GM08714 (cell line): Measurements from ENCODE around the gene HMGXB4.

Source experiments
- H3K4me3 ChIP-seq: fragments of 200-500 bp; sonication (Bioruptor generic); 2 replicates; pipeline ENCODE4 v1.5.1; 2014; ENCODE audit warnings: mild to moderate bottlenecking, low read length, inconsistent platforms
- ZNF274 ChIP-seq: IDR thresholded peaks from 2 replicates; pipeline ENCODE4 v1.6.1; 2012; ENCODE audit warnings: mild to moderate bottlenecking, low read depth, low read length

The HMGXB4 gene

DNA sequence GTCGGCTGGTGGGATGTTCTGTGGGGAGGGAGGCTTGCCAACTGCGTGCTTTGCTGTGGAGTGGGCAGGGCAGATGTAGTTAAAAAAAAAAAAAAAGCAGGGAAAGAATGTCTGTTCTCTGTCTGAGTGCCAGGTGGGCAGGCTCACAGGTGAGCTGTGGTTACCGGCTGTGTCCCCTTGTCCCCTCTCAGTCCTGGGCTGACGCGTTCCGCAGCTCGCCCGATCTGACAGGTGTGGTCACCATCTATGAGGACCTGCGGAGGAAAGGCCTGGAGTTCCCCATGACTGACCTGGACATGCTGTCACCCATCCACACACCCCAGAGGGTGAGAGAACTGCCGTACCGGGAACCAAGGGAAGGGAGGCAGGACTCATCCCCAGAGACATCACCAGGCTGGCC, 66.0 kb downstream of the HMGXB4 start:
- TF ChIP-seq ZNF274: no peak
- H3K4me3 ChIP-seq: no peak overlapping the region

GRCh38 chr22:35324067-35324466, 66.8 kb downstream of the HMGXB4 start:
- TF ChIP-seq ZNF274: no peak
- H3K4me3 ChIP-seq: no peak overlapping the region

GRCh38 chr22:35324762-35325161, 67.5 kb downstream of the HMGXB4 start:
- H3K4me3 ChIP-seq: no peak overlapping the region
- TF ChIP-seq ZNF274: no peak

DNA sequence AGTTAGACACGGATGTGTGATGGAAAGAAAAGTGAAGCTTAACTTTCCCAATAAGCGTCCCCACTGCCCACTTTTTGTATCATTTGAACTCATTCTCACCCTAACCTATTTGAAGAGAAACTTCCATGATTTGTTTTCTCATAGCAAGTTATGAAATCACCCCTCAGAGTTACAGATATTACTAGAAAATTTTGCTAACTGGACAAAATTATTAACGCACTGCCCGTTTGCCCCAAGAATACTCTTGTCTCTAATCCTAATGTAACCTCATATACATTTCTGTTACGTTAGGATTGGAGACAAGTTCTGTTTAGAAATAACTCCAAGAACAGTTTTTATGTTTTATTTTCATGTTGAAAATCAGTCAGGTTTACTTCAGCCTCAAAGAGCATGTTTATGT, 67.9 kb downstream of the HMGXB4 start:
- no peak for TF ChIP-seq ZNF274

GRCh38 chr22:35326854-35327562, 69.7 kb downstream of the HMGXB4 start:
- no peak overlapping the region for H3K4me3 ChIP-seq
- TF ChIP-seq ZNF274: no peak

More for the DNA sequence above, 67.9 kb downstream of the HMGXB4 start:
- no peak overlapping the region for H3K4me3 ChIP-seq

DNA sequence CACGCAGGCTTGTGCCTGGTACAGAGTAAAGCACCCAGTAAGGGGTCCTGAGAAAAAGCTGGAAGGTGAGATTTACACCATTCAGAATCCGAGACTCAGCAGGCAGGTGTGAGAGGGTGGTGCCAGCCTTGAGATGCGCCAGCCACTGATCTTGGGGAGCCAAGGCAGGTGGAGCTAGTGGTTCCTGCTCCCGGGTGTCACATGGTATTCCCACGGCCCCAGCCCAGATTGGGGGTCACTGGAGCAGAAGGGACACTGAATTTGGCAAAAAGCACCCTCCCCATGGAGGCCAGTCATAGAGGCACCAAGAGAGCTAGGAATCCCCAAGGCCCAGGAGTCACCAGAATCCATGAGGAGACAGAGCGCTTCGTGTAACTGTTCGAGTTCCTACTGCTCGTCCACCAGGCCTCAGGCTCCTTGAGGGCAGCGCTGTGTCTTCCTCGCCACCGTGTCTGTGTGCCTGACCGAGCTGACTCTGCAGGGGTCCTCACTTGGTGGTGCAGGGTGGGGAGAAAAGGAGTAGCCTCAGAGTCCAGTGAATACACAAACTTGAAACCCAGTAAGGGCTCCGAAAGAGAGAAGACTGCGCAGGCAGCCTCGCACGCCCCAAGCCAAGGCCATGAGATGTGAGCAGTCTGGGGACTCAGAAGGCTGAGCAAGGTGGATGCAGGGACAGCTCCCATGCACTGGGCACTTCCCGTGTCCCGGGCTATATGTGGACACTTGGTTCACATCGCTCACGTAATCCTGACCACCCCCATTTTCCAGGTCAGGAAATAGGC, 70.6 kb downstream of the HMGXB4 start:
- TF ChIP-seq ZNF274: no peak
- no peak overlapping the region for H3K4me3 ChIP-seq

DNA sequence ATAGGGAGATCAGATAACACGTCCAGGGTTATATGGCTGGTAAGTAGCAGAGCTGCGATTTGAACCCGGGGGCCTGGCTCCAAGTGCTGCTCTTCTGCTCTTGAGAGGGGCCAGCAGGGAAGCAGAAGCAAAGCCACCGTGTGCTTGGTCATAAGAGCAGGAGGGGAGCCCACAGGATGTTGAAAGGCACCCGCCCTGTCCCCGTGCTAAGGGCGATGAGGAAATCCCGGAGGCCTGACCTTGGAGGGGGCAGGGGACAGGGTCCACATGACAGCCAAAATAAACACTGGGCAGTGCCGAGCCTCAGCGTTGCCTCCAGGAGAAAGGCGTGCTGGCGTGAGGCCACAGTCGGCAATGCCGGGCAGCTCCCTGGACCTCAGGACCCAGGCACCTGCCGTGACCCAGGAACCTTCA, 71.2 kb downstream of the HMGXB4 start:
- no peak for TF ChIP-seq ZNF274
- H3K4me3 ChIP-seq: no peak overlapping the region

GRCh38 chr22:35329114-35329847, 72.0 kb downstream of the HMGXB4 start:
- no peak overlapping the region for H3K4me3 ChIP-seq
- TF ChIP-seq ZNF274: no peak

DNA sequence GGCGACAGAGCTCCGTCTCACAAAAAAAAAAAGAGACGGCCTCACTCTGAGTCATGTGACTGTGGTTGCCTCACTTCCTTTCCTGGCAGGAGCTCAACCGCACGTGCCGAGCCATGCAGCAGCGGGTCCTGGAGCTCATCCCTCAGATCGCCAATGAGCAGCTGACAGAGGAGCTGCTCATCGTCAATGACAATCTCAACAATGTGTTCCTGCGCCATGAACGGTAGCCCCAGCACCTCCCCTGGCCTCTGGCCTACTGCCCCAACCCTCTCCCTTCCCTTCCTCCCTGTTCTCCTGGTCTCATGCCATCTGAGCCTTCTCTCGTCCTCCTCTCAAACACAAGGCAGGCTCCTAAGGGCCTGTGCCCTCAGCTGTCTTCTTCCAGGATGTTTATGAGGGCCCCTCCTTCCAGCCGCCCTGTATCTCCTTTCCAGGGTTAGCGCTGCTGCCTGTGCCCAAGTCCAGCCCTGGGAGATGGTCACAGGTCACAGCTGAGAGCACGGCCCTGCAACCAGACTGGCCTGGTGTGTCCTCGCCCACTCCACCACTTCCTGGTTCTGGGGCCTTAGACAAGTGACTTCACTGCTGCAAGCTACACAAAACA, 73.1 kb downstream of the HMGXB4 start:
- no peak for TF ChIP-seq ZNF274
- H3K4me3 ChIP-seq: no peak overlapping the region

DNA sequence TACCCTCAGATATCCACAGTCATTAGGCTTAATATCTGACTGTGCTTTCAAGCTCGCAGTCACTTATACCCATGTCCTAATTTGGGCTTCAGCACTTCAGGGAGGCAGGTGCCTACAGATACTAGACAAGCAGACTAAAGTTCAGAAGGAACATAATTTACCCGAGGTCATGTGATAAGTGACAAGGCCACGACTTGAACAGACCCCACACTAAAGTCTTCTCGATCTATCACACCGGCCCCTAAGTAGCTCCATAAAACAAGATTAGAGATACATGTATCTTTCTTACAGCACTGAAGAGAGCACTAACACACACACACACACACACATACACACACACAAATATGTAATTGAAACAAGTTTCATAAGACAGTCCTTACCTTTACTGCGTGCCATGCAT, 75.0 kb downstream of the HMGXB4 start:
- no peak for TF ChIP-seq ZNF274
- H3K4me3 ChIP-seq: no peak overlapping the region

- H3K4me3 ChIP-seq: no peak overlapping the region
- TF ChIP-seq ZNF274: no peak
These were observed 75.9 kb downstream of the HMGXB4 start for GRCh38 chr22:35333220-35333619.

GRCh38 chr22:35334004-35334403, 76.7 kb downstream of the HMGXB4 start:
- no peak for TF ChIP-seq ZNF274
- H3K4me3 ChIP-seq: no peak overlapping the region

DNA sequence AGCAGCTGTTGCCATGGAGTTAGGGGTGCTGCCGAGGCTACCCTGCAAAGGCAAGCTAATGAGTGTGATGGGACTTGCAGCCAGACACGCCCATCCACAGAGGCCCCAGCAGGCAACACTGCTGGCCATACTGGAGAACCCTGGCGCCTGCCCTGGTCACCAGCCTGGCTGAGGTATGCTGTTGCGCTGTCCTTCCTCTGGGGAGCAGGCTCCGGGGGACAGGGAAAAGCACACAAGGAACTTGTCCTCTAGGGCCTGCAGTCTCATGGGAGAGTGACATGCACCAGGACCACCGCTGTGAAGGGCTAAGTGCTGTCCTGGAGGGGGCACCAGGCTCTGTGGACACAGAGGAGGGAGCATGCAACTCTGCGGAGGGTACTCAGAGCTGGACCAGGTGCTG, 78.2 kb downstream of the HMGXB4 start:
- no peak overlapping the region for H3K4me3 ChIP-seq
- TF ChIP-seq ZNF274: no peak
